Loucy (cell line): ENCODE measurements around the gene SOX14.

Source experiments
- CTCF ChIP-seq: fragments of 200-600 bp; sonication (generic); conservative IDR thresholded peaks from 2 replicates; pipeline ENCODE4 v1.5.1; 2014; ENCODE audit warnings: mild to moderate bottlenecking, antibody characterized with exemption, low read length
- EZH2phosphoT487 ChIP-seq: fragments of 200-600 bp; IDR thresholded peaks from 2 replicates; pipeline ENCODE4 v1.6.1; 2018; ENCODE audit warnings: antibody characterized with exemption, mild to moderate bottlenecking, moderate library complexity, borderline replicate concordance

GRCh38 chr3:137789236-137789635 is 25.1 kb downstream of the SOX14 start:
- TF ChIP-seq CTCF (no peak), EZH2phosphoT487 (no peak)
